Transverse colon (tissue), 4 donors: Measurements from ENCODE around the gene RERE. TPM values are rescaled to one million over a fixed set of nuclear protein-coding genes. Genes with fewer than 3 reads are reported as not detected.

Experiments
- DNase-seq: peaks from one replicate; pipeline ENCODE4 v3.0.0-alpha.2; 2019
- H3K27ac ChIP-seq, 4 donors: fragments of 200-600 bp; sonication (generic); 2 replicates each; pipeline ENCODE4 v1.5.1; 2016 to 2018; ENCODE audit warnings: inconsistent platforms in 4 of 4
- H3K27me3 ChIP-seq: fragments of 200-600 bp; sonication (generic); 2 replicates; pipeline ENCODE4 v1.5.1; 2017; ENCODE audit warnings: inconsistent platforms
- H3K36me3 ChIP-seq, 4 donors: fragments of 200-600 bp; sonication (generic); 2 replicates each; pipeline ENCODE4 v1.5.1; 2017 to 2019; ENCODE audit warnings: inconsistent platforms in 4 of 4
- H3K4me1 ChIP-seq, 4 donors: fragments of 200-600 bp; sonication (generic); 2 replicates each; pipeline ENCODE4 v1.5.1; 2017 to 2020; ENCODE audit warnings: inconsistent platforms in 4 of 4
- H3K4me3 ChIP-seq, 4 donors: fragments of 200-600 bp; sonication (generic); 1 replicate in 1 of 4; 2 replicates in 3 of 4; pipeline versions ENCODE4 v1.5.1 to v1.6.1; 2017 to 2019; ENCODE audit warnings: inconsistent platforms in 4 of 4
- H3K9me3 ChIP-seq, 2 donors: fragments of 200-600 bp; sonication (generic); 2 replicates each; pipeline ENCODE4 v1.5.1; 2017 to 2019; ENCODE audit warnings: inconsistent platforms in 2 of 2
- EP300 ChIP-seq: sonication (generic); formaldehyde crosslinking; IDR thresholded peaks from one replicate; pipeline ENCODE4 v1.6.1; 2017; ENCODE audit warnings: antibody characterized with exemption, low read depth
- POLR2A ChIP-seq: fragments of 450-650 bp; IDR thresholded peaks from one replicate; pipeline ENCODE4 v1.6.1; 2016; ENCODE audit warnings: antibody characterized with exemption, mild to moderate bottlenecking, moderate library complexity
- POLR2AphosphoS5 ChIP-seq, 3 donors: sonication (generic); formaldehyde crosslinking; IDR thresholded peaks; one replicate each; pipeline ENCODE4 v1.6.1; 2016; ENCODE audit warnings: antibody characterized with exemption in 3 of 3
- WGBS, 2 donors: methylation state at CpG; one replicate each; pipeline ENCODE4 v1.1.5; 2018; ENCODE audit warnings: low coverage in 1 of 2; 5-methylcytosine and 5-hydroxymethylcytosine counted together
- in situ Hi-C, 4 donors: fragments of 200-750 bp; cut with MboI; loops; one replicate each; pipeline versions ENCODE4 v1.15.0 to v1.15.1; 2017; ENCODE audit warnings: low sequenced_read_pairs in 3 of 4, low pct_ligation_motif_present in 1 of 4, low pct_unique_long_range_greater_than_20kb in 1 of 4
- intact Hi-C: fragments of 100-400 bp; cut with DNase I; formaldehyde crosslinking; loops from one replicate; pipeline ENCODE4 v1.15.1; 2023; ENCODE audit warnings: low total_unique reads
- total RNA-seq, 4 donors: library from RNA; depleted of rRNA; stranded (reverse); fragments of >200 nt; gene quantifications; one replicate each; pipeline ENCODE4 v1.1.0, GENCODE V29; 2016
- TF ChIP-seq, protein P1 (sequence below), 5 experiments: fragments of 200-600 bp in 3 of 5; fragments of 450-650 bp in 2 of 5; sonication (generic) in 3 of 5; IDR thresholded peaks; 1 replicate in 2 of 5; 2 replicates in 3 of 5; pipeline ENCODE4 v1.5.1; 2016 to 2017; ENCODE audit warnings: antibody characterized with exemption in 5 of 5, inconsistent platforms in 3 of 5, mild to moderate bottlenecking in 2 of 5, moderate library complexity in 1 of 5

The RERE gene
- total RNA-seq, 4 donors from 2014 or later: 80.3 to 657 (median 105) TPM

DNA sequence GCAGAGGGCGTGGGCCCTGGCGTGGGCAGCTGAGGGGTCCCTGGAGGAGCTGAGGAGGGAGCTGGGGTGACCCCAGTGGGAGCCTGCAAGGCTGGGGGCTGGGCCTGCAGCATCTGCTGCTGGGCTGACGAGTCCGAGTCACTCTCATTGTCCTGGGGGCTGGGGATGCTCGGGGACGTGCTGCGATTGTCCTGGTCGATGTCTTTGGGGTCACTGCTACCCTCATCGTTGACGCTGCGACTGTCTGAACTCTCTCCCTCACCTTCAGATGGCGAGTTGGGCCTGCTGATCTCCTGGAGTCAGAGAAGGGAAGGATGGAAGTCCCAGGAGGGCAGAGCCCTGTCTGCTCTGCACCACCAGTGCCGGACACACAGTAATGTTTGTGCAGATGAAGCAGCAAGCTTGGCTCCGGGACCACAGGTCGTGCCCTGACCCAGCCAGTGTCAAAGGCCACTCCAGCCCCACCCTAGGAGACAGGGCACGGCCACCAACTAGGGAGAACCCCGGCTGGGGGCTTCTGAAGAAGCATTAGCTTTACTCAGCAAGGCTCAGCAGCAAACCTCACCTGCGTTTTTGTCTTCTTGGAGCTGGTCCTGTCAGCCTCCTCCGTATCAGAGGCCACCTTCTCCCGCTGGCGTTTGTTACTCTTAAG is 456.1 kb downstream of the RERE start:
- intact Hi-C loops (no loop called here), in situ Hi-C loops (no loop called here)
- WGBS, 2 donors: 91 to 100% methylated on average over 1 to 18 of the region's 21 CpGs
- no peak for DNase-seq
- no peaks in the 10 kb centered on the region for H3K9me3 ChIP-seq
- peak overlapping the region in 1 of 4 donors; percentile 5 for H3K27ac ChIP-seq
- TF ChIP-seq, protein P1, sequence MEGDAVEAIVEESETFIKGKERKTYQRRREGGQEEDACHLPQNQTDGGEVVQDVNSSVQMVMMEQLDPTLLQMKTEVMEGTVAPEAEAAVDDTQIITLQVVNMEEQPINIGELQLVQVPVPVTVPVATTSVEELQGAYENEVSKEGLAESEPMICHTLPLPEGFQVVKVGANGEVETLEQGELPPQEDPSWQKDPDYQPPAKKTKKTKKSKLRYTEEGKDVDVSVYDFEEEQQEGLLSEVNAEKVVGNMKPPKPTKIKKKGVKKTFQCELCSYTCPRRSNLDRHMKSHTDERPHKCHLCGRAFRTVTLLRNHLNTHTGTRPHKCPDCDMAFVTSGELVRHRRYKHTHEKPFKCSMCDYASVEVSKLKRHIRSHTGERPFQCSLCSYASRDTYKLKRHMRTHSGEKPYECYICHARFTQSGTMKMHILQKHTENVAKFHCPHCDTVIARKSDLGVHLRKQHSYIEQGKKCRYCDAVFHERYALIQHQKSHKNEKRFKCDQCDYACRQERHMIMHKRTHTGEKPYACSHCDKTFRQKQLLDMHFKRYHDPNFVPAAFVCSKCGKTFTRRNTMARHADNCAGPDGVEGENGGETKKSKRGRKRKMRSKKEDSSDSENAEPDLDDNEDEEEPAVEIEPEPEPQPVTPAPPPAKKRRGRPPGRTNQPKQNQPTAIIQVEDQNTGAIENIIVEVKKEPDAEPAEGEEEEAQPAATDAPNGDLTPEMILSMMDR (IDR thresholded peaks at IDR 0.05): no peak
- TF ChIP-seq EP300 (no peak), POLR2AphosphoS5 (IDR thresholded peaks at IDR 0.05) (no peak), POLR2A (no peak)
- peaks cover 0 to 52% (median 24%) of the 10 kb centered on the region in 4 donors for H3K36me3 ChIP-seq
- peaks cover 17 to 27% (median 19%) of the 10 kb centered on the region in 4 donors for H3K4me1 ChIP-seq
- no peaks in the 10 kb centered on the region for H3K27me3 ChIP-seq
- no peak overlapping the region for H3K4me3 ChIP-seq

DNA sequence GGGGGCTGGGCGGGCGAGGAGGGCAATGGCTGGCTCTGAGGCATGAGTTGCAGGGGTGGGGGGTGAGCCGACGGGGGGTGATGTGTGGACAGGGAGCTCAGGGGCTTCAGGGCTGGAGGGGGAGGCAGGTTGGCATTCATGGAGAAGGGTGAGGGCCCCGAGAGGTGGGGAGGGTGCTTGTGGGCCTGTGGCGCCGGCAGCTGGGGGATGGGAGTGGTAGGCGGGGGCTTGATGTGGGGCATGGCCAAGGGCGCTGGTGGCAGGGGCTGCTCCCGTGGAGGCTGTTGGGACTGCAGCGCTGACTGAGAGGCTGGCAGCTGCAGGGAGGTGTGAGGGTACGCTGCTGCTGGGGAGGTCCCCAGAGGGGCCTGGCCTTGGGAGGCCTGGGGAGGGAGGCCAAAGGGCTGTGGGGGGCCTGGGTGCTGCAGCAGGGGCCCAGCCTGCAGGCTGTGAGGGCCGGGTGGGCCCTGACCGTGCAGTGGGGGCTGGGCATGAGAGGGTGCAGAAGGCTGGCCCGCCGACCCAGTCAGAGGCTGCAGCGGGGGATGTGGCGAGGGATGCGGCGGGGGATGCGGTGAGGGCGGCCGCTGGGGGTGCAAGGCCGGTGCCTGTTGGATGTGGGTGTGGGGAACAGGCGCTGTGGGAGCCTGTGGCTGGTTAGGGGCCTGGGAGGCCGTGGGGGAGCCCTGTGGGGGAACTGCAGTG is 456.8 kb downstream of the RERE start:
- Histone ChIP-seq H3K27me3 (no peaks in the 10 kb centered on the region), H3K4me3 (no peak overlapping the region), H3K9me3 (no peaks in the 10 kb centered on the region), H3K27ac (peak overlapping the region in 1 of 4 donors; percentile 25), H3K4me1 (peaks cover 16 to 26% (median 19%) of the 10 kb centered on the region in 4 donors), H3K36me3 (peaks cover 2 to 59% (median 27%) of the 10 kb centered on the region in 4 donors)
- WGBS, 2 donors: 94% methylated on average over 19 of the region's 26 CpGs; no CpG with 5 or more reads in 1 of the 2 donors
- in situ Hi-C loops: no loop called here
- TF ChIP-seq POLR2AphosphoS5 (IDR thresholded peaks at IDR 0.05): no peak
- TF ChIP-seq EP300: no peak
- TF ChIP-seq, protein P1 (IDR thresholded peaks at IDR 0.05): no peak
- TF ChIP-seq POLR2A: no peak
- no peak for DNase-seq
- intact Hi-C loops: no loop called here

DNA sequence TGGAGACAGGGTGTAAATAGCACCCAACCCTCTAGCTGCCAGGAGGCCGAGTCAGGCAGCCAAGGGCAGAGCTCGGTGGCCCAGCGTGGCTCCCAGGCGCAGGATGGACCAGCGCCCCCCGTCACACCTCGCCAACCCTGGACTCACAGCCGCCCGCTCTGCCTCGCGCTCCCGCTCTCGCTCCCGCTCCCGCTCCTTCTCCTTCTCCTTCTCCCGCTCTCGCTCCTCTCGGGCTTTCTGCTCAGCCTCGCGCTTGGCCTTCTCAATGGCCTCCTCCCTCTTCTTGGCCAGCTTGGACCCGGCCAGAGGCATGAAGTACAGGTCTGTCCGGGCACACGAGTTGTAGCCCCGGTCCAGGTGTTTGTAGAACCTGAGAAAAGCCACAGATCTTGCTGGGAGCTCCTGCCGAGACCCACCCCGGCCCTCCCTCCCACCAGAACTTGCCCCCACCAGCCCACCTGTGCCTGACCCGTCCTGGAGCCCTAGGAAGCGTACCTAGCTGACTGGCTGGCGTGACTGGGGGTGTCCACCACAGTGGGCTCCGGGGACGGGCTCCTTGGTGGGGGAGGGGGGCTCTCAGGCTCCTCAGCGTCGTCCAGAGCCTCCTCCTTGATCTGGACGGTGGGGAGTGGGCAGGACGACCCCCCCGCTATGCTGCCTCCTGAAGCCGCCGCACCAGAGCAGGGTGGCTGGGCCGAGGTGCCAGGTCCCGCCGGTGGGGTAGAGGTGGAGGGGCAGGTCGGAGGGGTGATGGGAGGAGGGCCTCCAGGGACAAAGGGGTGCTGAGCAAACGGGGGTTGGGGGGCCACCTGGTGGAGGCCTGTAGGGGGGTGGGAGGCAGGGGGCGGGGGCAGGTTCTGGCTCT is 457.6 kb downstream of the RERE start:
- H3K9me3 ChIP-seq: no peaks in the 10 kb centered on the region
- WGBS, 2 donors: 92 to 93% methylated on average over 24 to 34 of the region's 44 CpGs
- no peak for DNase-seq
- H3K4me1 ChIP-seq: peaks cover 11 to 18% (median 16%) of the 10 kb centered on the region in 4 donors
- TF ChIP-seq EP300: no peak
- H3K4me3 ChIP-seq: no peak overlapping the region
- H3K36me3 ChIP-seq: peaks cover 2 to 63% (median 28%) of the 10 kb centered on the region in 4 donors
- in situ Hi-C loops: no loop called here
- no peaks in the 10 kb centered on the region for H3K27me3 ChIP-seq
- intact Hi-C loops: no loop called here
- peak overlapping the region in 1 of 4 donors; percentile 25 for H3K27ac ChIP-seq

DNA sequence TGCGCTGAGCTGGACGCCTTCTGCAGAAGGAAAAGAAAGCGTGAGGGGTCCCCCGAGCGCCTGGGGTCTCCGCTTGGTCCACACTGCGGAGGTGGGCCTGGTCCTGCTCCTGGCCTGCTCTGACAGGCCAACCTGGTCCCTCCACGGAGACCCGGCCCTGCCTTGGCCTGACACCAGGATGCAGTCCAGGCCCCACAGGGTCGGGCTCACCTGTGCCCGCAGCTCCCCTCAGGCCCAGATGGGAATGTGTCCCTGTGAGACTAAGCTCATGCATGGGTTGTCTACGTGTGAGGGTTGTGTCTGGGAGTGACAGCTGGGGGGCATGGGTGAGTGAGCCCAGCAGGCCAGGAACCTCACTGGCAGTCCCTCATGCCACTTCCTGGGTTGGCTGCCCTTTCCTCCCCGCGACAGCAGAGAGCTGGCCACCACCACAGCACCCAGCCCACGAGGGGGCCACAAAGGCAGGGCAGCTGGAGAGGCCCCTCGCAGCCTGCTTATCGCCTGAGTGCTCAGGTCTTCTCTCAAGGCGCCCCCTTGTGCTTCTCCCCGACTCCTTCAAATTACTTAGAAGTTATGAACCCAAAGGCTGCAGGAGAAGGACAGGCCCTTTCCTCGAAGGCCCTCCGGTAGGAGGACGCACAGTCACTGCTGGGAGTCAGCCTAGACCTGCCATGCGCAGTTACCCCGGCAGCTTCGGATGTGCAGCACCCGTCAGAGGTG is 458.4 kb downstream of the RERE start:
- intact Hi-C loops: no loop called here
- no peak overlapping the region for H3K4me3 ChIP-seq
- DNase-seq: no peak
- in situ Hi-C loops: no loop called here
- no peak overlapping the region for H3K27ac ChIP-seq
- H3K27me3 ChIP-seq: no peaks in the 10 kb centered on the region
- TF ChIP-seq, protein P1 (IDR thresholded peaks at IDR 0.05): no peak
- TF ChIP-seq EP300 (no peak), POLR2A (no peak), POLR2AphosphoS5 (IDR thresholded peaks at IDR 0.05) (no peak)
- H3K4me1 ChIP-seq: peaks cover 3 to 11% (median 9%) of the 10 kb centered on the region in 4 donors
- no peaks in the 10 kb centered on the region for H3K9me3 ChIP-seq
- H3K36me3 ChIP-seq: peaks cover 2 to 66% (median 28%) of the 10 kb centered on the region in 4 donors
- 88% methylated on average over 21 of the region's 26 CpGs; no CpG with 5 or more reads in 1 of the 2 donors for WGBS, 2 donors
